HG02571 (cell line): Measurements from ENCODE around the gene TST.
A peak's percentile ranks its signal among the peaks of the same experiment; 100 is the strongest.

Source experiments
- ATAC-seq: cut with Tn5 transposase; IDR thresholded peaks from one replicate; pipeline ENCODE4 v1.9.1; 2021; ENCODE audit warnings: mild to moderate bottlenecking, moderate library complexity; ENCODE audit not compliant: unreplicated experiment

TST gene

DNA sequence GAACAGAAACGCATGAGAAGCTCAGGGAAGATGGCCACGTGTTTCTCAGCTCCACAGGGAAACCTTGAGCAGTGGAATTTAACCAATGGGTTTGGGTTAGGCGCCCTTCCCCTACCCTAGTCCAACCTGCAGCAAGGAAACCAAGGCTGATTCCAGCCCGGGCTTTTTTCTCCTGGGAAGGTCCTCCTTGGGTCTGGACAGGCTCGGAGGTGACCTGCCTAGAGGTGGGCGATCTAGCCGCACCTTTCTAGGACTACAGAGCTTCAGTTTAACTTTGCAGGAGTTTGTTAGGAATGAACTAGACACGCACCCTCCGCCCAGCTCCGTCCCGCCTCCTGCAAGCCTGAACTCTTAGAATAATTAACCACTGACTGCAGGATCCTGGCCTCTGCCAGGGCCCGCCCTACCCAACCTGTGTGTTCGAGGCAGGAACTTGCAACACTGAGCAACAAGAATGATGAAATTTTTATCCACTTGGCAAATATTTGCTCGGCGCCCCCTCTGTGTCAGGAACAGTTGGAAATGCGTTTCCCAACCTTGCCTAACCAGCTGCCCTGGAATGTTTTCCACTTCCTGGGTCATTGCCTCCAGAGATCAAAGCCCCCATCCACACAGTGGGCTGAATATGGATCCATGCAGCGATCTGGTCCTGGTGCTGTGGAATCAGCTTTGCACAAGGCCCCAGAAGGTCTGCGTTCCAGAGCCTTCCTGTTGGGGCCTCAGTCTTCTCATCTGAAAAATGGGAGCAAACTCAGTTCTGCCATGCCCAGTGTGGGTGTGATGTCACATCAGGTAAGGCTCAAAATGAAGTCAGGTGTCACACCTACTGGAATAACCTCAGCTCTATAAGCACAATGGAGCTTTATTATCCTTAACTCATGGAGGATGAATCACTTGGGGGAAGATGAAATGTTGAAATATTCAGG, 13.6 kb upstream of the TST start:
- no peak for ATAC-seq

DNA sequence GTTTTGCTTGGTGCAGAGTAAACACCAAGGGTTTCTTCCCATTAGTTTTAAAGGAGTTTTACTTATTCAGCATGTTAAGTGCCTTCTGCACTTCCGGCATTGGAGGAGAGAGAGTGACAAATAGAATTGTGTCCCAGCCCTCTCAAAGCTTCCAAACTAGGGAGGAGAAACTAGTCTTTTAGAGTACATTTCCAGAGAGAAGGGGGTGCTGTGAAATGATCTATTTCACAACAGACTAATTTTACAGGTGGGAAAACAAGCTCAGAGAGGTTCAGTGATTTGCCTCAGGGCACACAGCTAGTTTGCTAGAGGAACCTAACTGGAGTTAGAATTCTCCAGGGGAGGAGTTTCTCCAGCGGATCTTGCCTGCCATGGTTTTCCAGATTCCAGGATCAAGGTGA, 12.9 kb upstream of the TST start:
- no peak for ATAC-seq

DNA sequence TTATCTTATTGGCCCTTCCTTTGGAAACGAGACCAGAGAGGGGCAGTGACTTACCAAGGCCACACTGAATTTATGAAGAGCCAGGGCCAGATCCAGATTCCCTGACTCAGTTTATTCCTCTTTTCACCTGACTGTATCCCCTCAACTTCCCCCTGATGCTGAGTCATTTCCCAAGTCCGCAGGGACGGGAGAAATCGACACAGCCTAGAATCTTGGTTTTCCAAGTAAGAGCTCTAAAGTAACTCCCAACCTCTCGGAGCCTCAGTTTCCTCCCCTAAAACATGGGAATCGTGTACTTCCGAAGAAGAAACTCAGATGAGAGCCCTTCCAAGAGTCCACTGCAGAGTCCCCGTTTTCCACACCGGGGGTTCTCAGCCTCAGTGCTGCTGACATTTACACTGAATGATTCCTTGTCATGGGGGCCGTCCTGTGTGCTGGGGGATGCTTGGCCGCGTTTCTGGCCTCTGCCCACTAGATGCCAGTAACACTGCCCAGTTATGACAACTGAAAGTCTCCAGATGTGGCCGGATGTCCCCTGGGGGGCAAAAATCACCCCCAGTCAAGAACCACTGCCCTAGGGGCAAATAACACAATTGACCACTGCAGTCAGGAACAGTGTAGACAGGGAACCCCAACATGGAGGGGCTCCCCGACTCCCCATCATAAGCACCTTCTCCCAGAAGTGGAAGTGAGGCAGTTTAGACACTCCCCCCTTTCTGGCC, 11.5 kb upstream of the TST start:
- no peak for ATAC-seq

DNA sequence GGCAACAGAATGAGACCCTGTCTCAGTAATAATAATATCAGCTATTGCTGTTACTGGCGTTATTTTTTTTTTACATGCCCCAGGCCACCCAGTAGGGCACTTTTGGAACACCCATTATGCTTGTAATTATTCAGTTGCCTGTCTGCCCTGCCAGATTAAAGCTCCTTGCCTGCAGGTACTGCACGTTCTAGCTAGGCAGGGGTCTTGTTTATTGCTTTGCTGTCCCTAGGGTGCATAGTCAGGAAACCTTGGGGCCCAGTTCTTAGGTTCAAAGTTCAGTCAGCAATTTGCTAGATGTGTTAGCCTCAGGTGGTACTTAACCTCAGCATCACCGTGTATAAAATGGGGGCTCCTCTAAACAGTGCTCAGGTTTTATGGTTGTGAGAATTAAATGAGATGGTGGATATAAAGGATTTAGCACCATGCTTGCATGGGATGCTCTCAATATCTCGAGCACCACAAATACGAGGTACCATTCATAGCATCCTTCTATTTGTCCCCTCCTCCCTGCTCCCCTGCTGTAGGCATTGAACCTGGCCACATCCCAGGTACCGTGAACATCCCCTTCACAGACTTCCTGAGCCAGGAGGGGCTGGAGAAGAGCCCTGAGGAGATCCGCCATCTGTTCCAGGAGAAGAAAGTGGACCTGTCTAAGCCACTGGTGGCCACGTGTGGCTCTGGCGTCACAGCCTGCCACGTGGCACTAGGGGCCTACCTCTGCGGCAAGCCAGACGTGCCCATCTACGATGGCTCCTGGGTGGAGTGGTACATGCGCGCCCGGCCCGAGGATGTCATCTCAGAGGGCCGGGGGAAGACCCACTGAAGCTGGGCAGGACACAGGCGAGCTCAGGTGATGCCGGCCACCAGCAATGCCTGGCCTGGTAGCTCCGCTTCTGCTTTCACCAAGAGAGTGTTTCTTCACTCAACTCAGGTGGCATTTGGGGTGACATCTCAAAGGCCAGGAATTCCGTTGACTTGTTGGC, 9.7 kb upstream of the TST start:
- ATAC-seq: no peak

DNA sequence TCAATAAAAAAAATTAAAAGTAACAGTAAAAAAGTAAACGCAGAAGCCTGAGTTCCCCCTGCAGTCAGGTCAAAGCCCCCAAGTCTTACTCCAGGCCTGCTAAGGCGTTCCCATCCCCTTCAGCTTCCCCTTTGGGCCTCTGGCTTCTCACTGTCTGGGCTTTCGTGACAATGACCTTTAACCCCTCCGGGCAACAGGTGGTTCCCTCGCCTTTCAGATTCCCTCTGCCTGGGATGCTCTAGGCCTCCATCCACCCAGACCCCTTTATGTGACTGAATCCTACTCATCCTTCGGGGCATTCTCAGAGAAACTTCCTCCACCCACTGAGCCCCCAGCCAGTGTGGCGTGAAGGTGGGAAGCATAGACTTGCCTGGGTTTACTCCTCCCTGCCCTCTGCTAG, 8.3 kb upstream of the TST start:
- ATAC-seq: no peak

DNA sequence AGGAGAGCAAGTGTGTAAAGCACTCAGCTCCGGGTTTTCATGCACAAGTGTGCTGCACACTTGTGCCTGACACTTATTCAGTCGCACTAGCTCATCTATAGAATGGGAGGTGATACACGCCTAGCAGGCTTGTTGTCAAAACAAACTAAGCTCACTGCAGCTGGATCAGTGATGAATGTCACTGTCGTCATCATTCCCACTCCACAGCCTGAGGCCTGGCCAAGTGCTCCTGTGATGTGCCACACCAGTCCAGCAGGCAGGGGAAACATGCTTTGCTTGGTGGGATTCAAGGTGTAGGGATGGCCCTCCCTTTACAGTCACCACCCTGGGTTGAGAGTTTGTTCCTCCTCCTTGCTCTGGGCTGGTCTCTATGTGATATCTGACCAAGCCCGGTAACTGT, 7.1 kb upstream of the TST start:
- ATAC-seq: no peak

DNA sequence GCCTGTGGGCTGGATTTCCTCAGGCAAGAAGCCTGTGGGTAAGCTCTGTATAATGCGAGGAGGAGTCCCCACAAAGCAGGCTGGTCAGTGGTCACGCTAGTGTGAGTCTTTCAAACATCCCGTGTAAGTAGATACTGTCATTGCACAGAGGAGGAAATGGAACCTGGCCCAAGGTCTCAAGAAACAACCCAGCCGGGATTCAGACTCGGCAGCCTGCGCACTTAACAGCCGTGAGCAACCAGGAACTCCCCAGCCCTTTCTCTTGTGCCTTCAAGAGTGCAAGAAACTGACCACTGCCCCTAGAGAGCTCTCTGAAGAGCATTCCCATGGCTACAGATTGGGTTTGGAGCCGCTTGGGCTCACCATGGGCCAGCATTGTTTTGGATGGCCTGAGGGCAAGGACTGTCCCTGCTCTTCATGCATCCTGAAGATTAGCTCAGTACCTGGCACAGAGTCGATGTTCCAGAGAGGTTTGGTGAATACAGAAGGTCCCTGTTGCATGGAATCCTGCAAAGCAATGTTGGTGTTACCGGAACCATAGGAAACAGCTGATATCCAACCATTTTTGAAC, 6.3 kb upstream of the TST start:
- no peak for ATAC-seq

DNA sequence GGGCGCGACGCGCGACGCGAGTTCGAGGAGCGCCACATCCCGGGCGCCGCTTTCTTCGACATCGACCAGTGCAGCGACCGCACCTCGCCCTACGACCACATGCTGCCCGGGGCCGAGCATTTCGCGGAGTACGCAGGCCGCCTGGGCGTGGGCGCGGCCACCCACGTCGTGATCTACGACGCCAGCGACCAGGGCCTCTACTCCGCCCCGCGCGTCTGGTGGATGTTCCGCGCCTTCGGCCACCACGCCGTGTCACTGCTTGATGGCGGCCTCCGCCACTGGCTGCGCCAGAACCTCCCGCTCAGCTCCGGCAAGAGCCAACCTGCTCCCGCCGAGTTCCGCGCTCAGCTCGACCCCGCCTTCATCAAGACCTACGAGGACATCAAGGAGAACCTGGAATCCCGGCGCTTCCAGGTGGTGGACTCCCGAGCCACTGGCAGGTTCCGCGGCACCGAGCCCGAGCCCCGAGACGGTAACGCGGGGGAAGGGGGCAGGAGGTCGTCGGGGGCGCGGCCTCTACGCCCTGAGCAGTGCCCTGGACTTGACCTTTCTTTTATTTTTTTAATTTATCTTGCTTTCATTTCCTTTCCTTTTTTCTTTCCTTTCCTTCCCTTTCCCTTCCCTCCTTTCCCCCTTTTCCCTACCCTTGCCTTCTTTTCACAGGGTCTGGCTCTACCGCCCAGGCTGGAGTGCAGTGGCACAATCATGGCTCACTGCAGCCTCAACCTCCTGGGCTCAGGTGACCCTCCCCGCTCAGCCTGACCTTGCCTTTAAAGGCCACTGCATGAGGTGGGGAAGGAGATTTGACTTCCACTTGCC, 5.3 kb upstream of the TST start:
- no peak for ATAC-seq

DNA sequence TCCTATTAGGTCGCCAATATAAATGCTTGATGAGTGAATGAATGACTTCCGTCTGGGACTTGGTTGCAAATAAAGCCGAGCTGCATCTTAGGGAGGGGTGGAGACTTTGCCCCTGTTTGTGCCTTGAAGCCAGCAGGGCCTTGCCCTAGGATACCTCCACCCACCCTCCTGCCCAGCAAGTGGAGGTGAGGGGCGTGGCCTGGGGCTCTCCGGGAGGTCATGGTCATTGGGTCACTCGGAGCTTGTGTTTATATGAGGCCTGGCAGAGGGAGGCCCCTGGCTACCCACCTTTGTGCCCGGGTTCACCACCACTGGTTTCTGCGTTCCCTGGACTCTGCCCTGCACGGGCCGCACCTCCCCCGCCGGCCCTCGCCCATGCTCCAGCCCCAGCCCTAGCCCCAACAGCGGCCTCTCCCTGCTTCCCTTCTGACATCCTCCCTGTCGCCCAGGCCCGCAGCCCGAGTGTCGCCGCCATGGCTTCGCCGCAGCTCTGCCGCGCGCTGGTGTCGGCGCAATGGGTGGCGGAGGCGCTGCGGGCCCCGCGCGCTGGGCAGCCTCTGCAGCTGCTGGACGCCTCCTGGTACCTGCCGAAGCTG, 4.6 kb upstream of the TST start:
- no peak for ATAC-seq

DNA sequence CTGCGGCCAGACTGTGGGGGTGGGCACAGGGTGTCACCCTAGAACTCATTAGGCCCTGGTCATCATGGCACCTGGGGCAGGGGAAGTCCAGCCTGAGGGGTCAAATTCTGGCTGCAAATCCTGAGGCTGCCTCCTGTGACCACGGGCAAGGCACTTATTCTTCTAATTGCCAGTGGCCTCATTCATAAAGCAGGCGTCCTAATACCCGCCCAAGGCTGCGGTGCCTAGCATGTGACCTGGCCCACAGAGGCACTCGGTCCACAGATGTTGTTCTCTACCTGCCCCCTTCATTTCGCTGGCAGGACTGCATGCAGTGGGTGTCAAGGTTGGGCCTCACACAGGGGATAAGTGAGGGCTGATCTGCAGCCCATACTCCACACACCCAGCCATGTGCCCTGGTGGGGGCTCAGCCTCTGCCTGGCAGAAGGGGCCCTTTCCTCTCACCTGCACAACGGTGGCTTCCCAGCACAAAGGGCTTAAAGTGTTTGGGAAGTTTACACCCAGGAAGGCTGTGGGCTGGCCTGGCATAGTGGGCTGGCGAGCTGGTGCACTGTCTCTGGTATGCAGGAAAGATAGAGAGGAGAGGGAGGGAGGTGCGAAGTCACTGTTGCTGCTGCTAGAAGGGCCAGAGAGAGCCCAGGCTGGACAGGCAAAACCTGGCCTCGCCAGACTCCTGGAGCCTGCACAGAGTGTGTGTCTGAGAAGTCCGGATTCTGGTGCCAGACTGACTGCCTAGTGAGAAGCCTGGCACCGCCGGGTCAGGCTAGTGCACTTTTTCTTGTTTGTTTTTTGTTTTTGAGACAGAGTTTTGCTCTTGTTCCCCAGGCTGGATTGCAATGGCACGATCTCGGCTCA, 3.5 kb upstream of the TST start:
- ATAC-seq: no peak

DNA sequence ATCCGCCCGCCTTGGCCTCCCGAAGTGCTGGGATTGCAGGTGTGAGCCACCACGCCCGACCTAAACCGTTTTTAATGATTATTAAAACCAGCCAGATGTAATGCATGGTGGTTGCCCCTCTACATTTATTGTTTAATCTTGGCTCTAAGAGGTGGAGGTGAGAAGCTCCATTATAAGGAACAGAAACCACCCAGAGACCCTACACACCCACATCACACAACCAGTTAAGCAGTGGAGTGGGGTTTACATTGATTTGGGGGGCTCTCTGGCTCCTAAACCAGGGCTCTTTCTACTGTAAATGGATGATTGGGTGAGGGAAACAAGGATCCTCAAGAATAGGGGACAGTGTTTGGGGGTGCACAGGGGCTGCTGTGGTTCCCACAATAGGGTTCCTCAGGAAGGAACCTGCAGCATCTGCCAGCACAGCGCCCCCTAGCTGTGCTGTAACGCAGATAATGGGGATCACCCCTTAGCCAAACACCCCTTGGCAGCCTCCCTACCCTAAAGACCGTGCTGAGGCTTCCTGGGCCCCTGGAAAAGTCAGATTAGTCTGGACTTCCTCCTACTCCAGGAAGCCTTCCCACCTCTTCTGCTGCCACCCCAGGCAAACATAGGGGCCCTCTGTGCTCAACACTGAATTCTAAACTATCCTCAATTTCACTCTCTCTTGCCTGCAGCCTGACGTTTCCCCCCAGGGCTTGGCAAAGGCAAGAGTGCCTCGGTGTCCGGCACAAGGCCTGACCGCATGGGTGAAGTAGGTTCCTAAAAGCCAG, 2.6 kb upstream of the TST start:
- no peak for ATAC-seq

DNA sequence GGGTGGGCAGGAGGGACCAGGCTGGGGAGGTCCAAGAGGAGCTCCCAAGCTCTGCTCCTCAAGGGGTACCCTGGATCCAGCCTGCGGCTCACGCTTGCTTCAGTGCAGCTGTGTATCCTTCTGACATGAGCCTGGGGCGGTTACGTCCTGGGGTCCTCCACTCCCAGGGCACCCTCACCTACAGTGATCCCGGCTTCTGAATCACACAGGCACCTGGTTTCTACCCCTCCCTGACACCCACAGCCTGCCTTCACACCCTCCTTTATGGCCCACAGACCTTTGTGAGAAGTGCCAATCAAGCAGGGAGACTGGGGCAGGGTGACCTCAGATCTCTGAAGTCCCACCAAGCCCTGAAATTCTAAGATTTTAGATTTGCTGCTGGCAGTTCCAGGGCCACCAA, 1.8 kb upstream of the TST start:
- no peak for ATAC-seq

DNA sequence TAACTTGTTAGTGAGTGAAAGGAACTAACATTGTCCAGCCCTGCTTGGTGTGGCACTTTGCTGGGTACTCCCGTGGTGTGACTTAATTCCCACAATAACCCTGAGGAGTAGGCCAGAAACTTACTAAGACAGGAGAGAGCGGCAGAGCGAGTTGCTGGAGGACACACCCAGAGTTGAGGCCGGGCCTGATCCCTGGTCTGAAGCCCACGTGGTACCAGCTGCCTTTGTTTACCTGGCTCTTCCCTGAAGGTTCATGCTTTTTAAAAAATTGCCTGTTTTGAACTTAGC, 889 bp upstream of the TST start:
- no peak for ATAC-seq

DNA sequence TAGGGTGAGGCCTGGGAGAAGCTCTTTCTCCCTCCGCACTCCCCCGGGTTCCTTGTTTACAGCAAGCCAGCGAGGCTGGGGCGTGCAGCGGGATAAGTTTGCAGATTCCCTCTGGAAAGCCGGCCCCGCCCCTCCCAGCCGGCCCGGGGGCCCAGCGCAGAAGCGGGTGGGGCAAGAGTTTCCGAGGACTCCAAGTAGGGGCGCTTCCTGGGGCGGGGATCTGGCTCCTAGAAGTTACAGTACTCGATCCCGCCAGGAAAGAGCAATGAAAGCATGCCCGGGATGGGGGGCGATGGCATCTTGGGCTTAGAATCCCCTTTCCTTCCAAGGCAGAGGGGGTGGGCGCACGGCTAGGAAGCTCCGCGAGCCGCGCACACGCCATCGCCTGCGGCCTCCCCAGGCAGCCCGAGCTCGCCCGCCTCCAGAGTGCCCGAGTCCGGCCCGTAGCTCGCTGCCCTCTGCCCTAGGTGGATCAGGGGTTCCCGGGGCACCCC, 385 bp downstream of the TST start:
- ATAC-seq: peak; percentile 21

DNA sequence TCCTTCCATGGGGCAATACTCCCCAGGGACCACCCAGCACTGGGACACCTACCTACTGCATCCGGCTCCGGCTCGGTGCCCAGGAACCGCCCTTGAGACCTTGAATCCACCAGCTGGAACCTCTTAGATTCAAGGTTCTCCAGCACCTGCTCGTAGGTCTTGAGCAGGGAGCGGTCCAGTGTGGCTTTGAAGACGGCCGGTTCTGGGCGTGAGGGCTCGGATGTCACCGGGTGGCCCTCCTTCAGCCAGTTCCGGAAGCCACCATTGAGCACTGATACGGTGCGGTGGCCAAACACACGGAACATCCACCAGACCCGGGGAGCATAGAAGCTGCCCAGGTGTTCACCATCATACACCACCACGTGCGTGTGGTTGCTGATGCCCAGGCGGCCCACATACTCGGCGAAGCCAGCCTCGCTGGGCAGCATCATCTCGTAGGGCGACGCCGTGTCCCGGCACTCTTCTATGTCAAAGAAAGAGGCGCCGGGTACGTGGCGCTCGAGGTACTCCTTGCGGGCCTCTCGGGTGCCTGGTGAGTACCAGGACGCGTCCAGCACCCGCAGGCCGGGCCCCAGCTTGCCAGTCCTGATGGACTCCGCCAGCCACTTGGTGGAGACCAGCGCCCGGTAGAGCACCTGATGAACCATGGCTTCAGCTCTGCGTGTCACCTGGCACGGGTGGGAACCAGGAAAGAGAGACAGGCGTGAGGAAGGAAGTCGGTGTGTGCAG, 997 bp downstream of the TST start:
- ATAC-seq: no peak

DNA sequence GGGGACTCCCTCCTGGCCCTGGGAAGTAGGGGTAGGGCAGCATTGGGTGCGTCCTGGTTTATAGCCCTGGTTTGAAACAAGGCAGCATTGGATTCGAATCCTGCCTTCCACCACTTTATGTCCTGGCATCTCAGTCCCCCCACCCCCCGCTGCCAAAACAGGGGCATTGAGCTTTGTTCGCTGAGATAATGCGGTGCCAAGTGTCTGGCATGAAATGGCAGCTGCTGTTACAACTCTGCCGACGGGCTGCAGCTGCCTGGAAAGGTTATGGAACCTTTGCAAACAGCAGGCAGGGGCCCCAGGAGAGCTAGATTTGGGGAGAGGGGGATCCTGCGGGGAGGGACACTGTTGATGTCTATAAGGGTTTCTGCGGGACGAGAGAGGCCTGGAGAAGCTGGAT, 1.9 kb downstream of the TST start:
- ATAC-seq: no peak
